Keratinocyte (primary cell): ENCODE data around the gene RASA3. TPM values are rescaled to one million over a fixed set of nuclear protein-coding genes. Genes with fewer than 3 reads are reported as not detected.

Experiments
- DNase-seq: peaks from one replicate; pipeline ENCODE4 v3.0.0-alpha.2; 2011; ENCODE audit warnings: low read depth, missing footprints, low spot score
- FAIRE-seq: peaks from 2 replicates; lab custom pipeline; 2011; peaks lifted over from hg19 to GRCh38; lab: Jason Lieb, UNC
- H2AFZ ChIP-seq: 2 replicates; pipeline ENCODE4 v1.6.0; 2012; ENCODE audit warnings: low read length, control low read depth, inconsistent platforms; ENCODE audit not compliant: control insufficient read depth
- H3K27ac ChIP-seq: 2 replicates; pipeline ENCODE4 v1.5.1; 2011; ENCODE audit warnings: low read length; ENCODE audit not compliant: control insufficient read depth, insufficient read depth
- H3K27me3 ChIP-seq: 3 replicates; pipeline ENCODE4 v1.6.0; 2011; ENCODE audit warnings: low read length; ENCODE audit not compliant: control insufficient read depth, insufficient read depth; ENCODE audit errors: extremely low read depth
- H3K36me3 ChIP-seq, 2 experiments: 2 replicates in 1 of 2; 3 replicates in 1 of 2; pipeline ENCODE4 v1.5.1; 2011; ENCODE audit warnings: low read length in 2 of 2, mild to moderate bottlenecking in 1 of 2; ENCODE audit not compliant: control insufficient read depth in 2 of 2, insufficient read depth in 2 of 2; ENCODE audit errors: extremely low read depth in 1 of 2
- H3K4me1 ChIP-seq: 3 replicates; pipeline ENCODE4 v1.5.1; 2011; ENCODE audit warnings: low read length; ENCODE audit not compliant: control insufficient read depth, insufficient read depth; ENCODE audit errors: extremely low read depth
- H3K4me2 ChIP-seq: 3 replicates; pipeline ENCODE4 v1.6.0; 2011; ENCODE audit warnings: low read depth, low read length; ENCODE audit not compliant: control insufficient read depth, insufficient read depth; ENCODE audit errors: extremely low read depth
- H3K4me3 ChIP-seq, 3 experiments: fragments of 200-600 bp in 1 of 3; sonication (generic) in 1 of 3; 2 replicates in 2 of 3; 3 replicates in 1 of 3; pipeline ENCODE4 v1.5.1; 2011 to 2016; ENCODE audit warnings: low read length in 3 of 3, mild to moderate bottlenecking in 3 of 3, control low read depth in 2 of 3, inconsistent platforms in 1 of 3, low read depth in 1 of 3, mixed read lengths in 1 of 3, mixed run types in 1 of 3, moderate library complexity in 1 of 3; ENCODE audit not compliant: control insufficient read depth in 2 of 3, insufficient read depth in 2 of 3; ENCODE audit errors: extremely low read depth in 1 of 3
- H3K79me2 ChIP-seq: 2 replicates; pipeline ENCODE4 v1.6.0; 2012; ENCODE audit warnings: low read length; ENCODE audit not compliant: control insufficient read depth, insufficient read depth
- H3K9ac ChIP-seq: 3 replicates; pipeline ENCODE4 v1.6.0; 2011; ENCODE audit warnings: low read length; ENCODE audit not compliant: control insufficient read depth, insufficient read depth; ENCODE audit errors: extremely low read depth
- H3K9me1 ChIP-seq: 3 replicates; pipeline ENCODE4 v1.6.0; 2011; ENCODE audit warnings: low read length; ENCODE audit not compliant: control insufficient read depth, insufficient read depth; ENCODE audit errors: extremely low read depth
- H3K9me3 ChIP-seq: 2 replicates; pipeline ENCODE4 v1.5.1; 2012; ENCODE audit warnings: low read depth, low read length; ENCODE audit not compliant: control insufficient read depth
- H4K20me1 ChIP-seq: 3 replicates; pipeline ENCODE4 v1.6.0; 2011; ENCODE audit warnings: low read length; ENCODE audit not compliant: control insufficient read depth, insufficient read depth; ENCODE audit errors: extremely low read depth
- CTCF ChIP-seq, 3 experiments: IDR thresholded peaks in 1 of 3; conservative IDR thresholded peaks in 1 of 3; optimal IDR thresholded peaks in 1 of 3; 2 replicates in 2 of 3; 3 replicates in 1 of 3; pipeline versions ENCODE3 to v1.5.1; 2011; ENCODE audit warnings: low read length in 3 of 3, mild to moderate bottlenecking in 3 of 3, moderate library complexity in 2 of 3, control low read depth in 1 of 3, inconsistent platforms in 1 of 3; ENCODE audit not compliant: insufficient read depth in 2 of 3; ENCODE audit errors: extremely low read depth in 1 of 3
- EZH2 ChIP-seq: IDR thresholded peaks from one replicate; pipeline ENCODE4 v1.6.1; 2012; ENCODE audit warnings: inconsistent platforms, mild to moderate bottlenecking, low read length, moderate library complexity
- dilution Hi-C: fragments of 300-500 bp; cut with MboI; formaldehyde crosslinking; loops from one replicate; pipeline ENCODE4 v1.7.0; 2020; ENCODE audit warnings: low sequenced_read_pairs; ENCODE audit not compliant: extremely low pct_ligation_motif_present
- polyA plus RNA-seq, 5 experiments: library from polyadenylated mRNA; depleted of rRNA in 3 of 5; stranded (reverse) in 3 of 5; stranded (forward) in 1 of 5; unstranded in 1 of 5; fragments of >200 nt; gene quantifications; 1 replicate in 1 of 5; 2 replicates in 3 of 5; 3 replicates in 1 of 5; pipeline versions ENCODE4 v1.2.1 to v1.2.3, GENCODE V29; 2011 to 2012; ENCODE audit warnings: missing spikeins in 2 of 5, low read depth in 1 of 5, low replicate concordance in 1 of 5

The RASA3 gene
- polyA plus RNA-seq, 1 donor (not counting 4 experiments of a cell fraction or from before 2014, with no cell fraction given): 4.1 TPM

GRCh38 chr13:114080739-114081561 lies 51.5 kb downstream of the RASA3 start:
- peaks cover 3% of the 10 kb centered on the region for H3K9me1 ChIP-seq
- no peaks in the 10 kb centered on the region for H3K27me3 ChIP-seq
- no peak overlapping the region for H3K9ac ChIP-seq
- H3K4me2 ChIP-seq: no peak overlapping the region
- H3K27ac ChIP-seq: no peak overlapping the region
- peaks cover 3% of the 10 kb centered on the region for H3K79me2 ChIP-seq
- H3K4me1 ChIP-seq: peaks cover 14% of the 10 kb centered on the region
- FAIRE-seq (no peak), DNase-seq (no peak)
- H4K20me1 ChIP-seq: no peaks in the 10 kb centered on the region
- TF ChIP-seq EZH2 (no peak), CTCF (optimal IDR thresholded peaks at IDR 0.05 in 1 of 3, IDR thresholded peaks at IDR 0.05 in 1 of 3, conservative IDR thresholded peaks at IDR 0.05 in 1 of 3; ENCODE audit: extremely low read depth in 1 of 3, insufficient read depth in 2 of 3, low read length in 3 of 3) (no peak)
- no peak overlapping the region for H3K4me3 ChIP-seq
- H3K36me3 ChIP-seq: no peaks in the 10 kb centered on the region
- no peaks in the 10 kb centered on the region for H3K9me3 ChIP-seq
- no peak overlapping the region for H2AFZ ChIP-seq
- dilution Hi-C loops: no loop called here

GRCh38 chr13:114079601-114080536 lies 52.6 kb downstream of the RASA3 start:
- Histone ChIP-seq H3K4me2 (no peak overlapping the region), H3K9ac (no peak overlapping the region), H2AFZ (no peak overlapping the region), H3K9me3 (no peaks in the 10 kb centered on the region), H3K4me3 (no peak overlapping the region), H3K9me1 (peaks cover 3% of the 10 kb centered on the region), H4K20me1 (no peaks in the 10 kb centered on the region), H3K4me1 (peaks cover 14% of the 10 kb centered on the region), H3K79me2 (peaks cover 3% of the 10 kb centered on the region), H3K27me3 (no peaks in the 10 kb centered on the region), H3K36me3 (no peaks in the 10 kb centered on the region), H3K27ac (no peak overlapping the region)
- FAIRE-seq (no peak), DNase-seq (no peak)
- no peak for TF ChIP-seq EZH2
- TF ChIP-seq CTCF (optimal IDR thresholded peaks at IDR 0.05 in 1 of 3, IDR thresholded peaks at IDR 0.05 in 1 of 3, conservative IDR thresholded peaks at IDR 0.05 in 1 of 3; ENCODE audit: extremely low read depth in 1 of 3, insufficient read depth in 2 of 3, low read length in 3 of 3): no peak
- dilution Hi-C loops: loop anchor here (10.0 kb wide), 1 partner anchor 45 kb away; no protein-coding TSS in a partner anchor
